ENCODE results near the gene CDH23. TPM values are rescaled to one million over a fixed set of nuclear protein-coding genes. Genes with fewer than 3 reads are reported as not detected.

The CDH23 gene
- total RNA-seq, 4 donors from 2014 or later: 2.9 to 16.1 (median 5.9) TPM

- H3K4me1 ChIP-seq: peaks cover 7 to 22% (median 13%) of the 10 kb centered on the region in 4 donors
- intact Hi-C loops (cut with DNase I; ENCODE audit: low total_unique reads) (no loop called here), in situ Hi-C loops (cut with MboI; ENCODE audit: low pct_ligation_motif_present in 1 of 4, low pct_unique_long_range_greater_than_20kb in 1 of 4, low sequenced_read_pairs in 3 of 4) (no loop called here)
- WGBS, 2 donors (ENCODE audit: low coverage in 1 of 2): 63 to 66% methylated on average over 1 to 5 of the region's 5 CpGs
- DNase-seq: no peak
- no peaks in the 10 kb centered on the region for H3K9me3 ChIP-seq
- no peak overlapping the region for H3K27ac ChIP-seq
- TF ChIP-seq POLR2A (IDR thresholded peaks at IDR 0.05) (no peak), POLR2AphosphoS5 (IDR thresholded peaks at IDR 0.05) (no peak), EP300 (IDR thresholded peaks at IDR 0.05; ENCODE audit: low read depth) (no peak)
- TF ChIP-seq, protein P1, sequence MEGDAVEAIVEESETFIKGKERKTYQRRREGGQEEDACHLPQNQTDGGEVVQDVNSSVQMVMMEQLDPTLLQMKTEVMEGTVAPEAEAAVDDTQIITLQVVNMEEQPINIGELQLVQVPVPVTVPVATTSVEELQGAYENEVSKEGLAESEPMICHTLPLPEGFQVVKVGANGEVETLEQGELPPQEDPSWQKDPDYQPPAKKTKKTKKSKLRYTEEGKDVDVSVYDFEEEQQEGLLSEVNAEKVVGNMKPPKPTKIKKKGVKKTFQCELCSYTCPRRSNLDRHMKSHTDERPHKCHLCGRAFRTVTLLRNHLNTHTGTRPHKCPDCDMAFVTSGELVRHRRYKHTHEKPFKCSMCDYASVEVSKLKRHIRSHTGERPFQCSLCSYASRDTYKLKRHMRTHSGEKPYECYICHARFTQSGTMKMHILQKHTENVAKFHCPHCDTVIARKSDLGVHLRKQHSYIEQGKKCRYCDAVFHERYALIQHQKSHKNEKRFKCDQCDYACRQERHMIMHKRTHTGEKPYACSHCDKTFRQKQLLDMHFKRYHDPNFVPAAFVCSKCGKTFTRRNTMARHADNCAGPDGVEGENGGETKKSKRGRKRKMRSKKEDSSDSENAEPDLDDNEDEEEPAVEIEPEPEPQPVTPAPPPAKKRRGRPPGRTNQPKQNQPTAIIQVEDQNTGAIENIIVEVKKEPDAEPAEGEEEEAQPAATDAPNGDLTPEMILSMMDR (IDR thresholded peaks at IDR 0.05): no peak
- no peak overlapping the region for H3K4me3 ChIP-seq
- no peaks in the 10 kb centered on the region for H3K27me3 ChIP-seq
- no peaks in the 10 kb centered on the region for H3K36me3 ChIP-seq
Measured at GRCh38 chr10:71854031-71854430, 457.3 kb downstream of the CDH23 start.

GRCh38 chr10:71856619-71857018, 459.9 kb downstream of the CDH23 start:
- Histone ChIP-seq H3K9me3 (no peaks in the 10 kb centered on the region), H3K27me3 (no peaks in the 10 kb centered on the region), H3K4me3 (no peak overlapping the region), H3K36me3 (no peaks in the 10 kb centered on the region), H3K4me1 (peaks cover 5 to 16% (median 12%) of the 10 kb centered on the region in 4 donors), H3K27ac (no peak overlapping the region)
- TF ChIP-seq, protein P1 (IDR thresholded peaks at IDR 0.05): no peak
- TF ChIP-seq POLR2AphosphoS5 (IDR thresholded peaks at IDR 0.05) (no peak), POLR2A (IDR thresholded peaks at IDR 0.05) (no peak), EP300 (IDR thresholded peaks at IDR 0.05; ENCODE audit: low read depth) (no peak)
- DNase-seq: no peak
- 86 to 89% methylated on average over 4 of the region's 4 CpGs for WGBS, 2 donors (ENCODE audit: low coverage in 1 of 2)
- in situ Hi-C loops (cut with MboI; ENCODE audit: low pct_ligation_motif_present in 1 of 4, low pct_unique_long_range_greater_than_20kb in 1 of 4, low sequenced_read_pairs in 3 of 4): no loop called here
- intact Hi-C loops (cut with DNase I; ENCODE audit: low total_unique reads): no loop called here

- intact Hi-C loops (cut with DNase I; ENCODE audit: low total_unique reads): no loop called here
- 72 to 87% methylated on average over 4 to 12 of the region's 12 CpGs for WGBS, 2 donors (ENCODE audit: low coverage in 1 of 2)
- in situ Hi-C loops (cut with MboI; ENCODE audit: low pct_ligation_motif_present in 1 of 4, low pct_unique_long_range_greater_than_20kb in 1 of 4, low sequenced_read_pairs in 3 of 4): no loop called here
Measured at GRCh38 chr10:71857934-71858890, 461.5 kb downstream of the CDH23 start.

More at GRCh38 chr10:71857934-71858890, 461.5 kb downstream of the CDH23 start:
- TF ChIP-seq EP300 (IDR thresholded peaks at IDR 0.05; ENCODE audit: low read depth) (no peak), POLR2A (IDR thresholded peaks at IDR 0.05) (no peak), POLR2AphosphoS5 (IDR thresholded peaks at IDR 0.05) (no peak)
- TF ChIP-seq, protein P1 (IDR thresholded peaks at IDR 0.05): no peak
- peaks cover 5 to 16% (median 10%) of the 10 kb centered on the region in 4 donors for H3K4me1 ChIP-seq
- no peaks in the 10 kb centered on the region for H3K9me3 ChIP-seq
- H3K27ac ChIP-seq: no peak overlapping the region
- no peaks in the 10 kb centered on the region for H3K36me3 ChIP-seq
- no peak overlapping the region for H3K4me3 ChIP-seq
- H3K27me3 ChIP-seq: no peaks in the 10 kb centered on the region
- DNase-seq: no peak

Measured in transverse colon (tissue), 4 donors.